ENCODE measurements around the gene GSG1. TPM values are rescaled to one million over a fixed set of nuclear protein-coding genes. Genes with fewer than 3 reads are reported as not detected.

The GSG1 gene
- total and polyA plus RNA-seq, 4 donors, result not detected

GRCh38 chr12:13071305-13072280 is 31.9 kb downstream of the GSG1 start:
- Histone ChIP-seq H3K9ac (ENCODE audit: insufficient read depth in 1 of 2, low read length in 2 of 2) (no peak overlapping the region), H3K27me3 (ENCODE audit: control insufficient read depth in 3 of 3, insufficient read depth in 3 of 3, low read length in 2 of 3) (no peaks in the 10 kb centered on the region), H3K4me1 (ENCODE audit: control insufficient read depth in 5 of 5, insufficient read depth in 5 of 5, low read length in 5 of 5) (peaks cover 0 to 8% (median 0%) of the 10 kb centered on the region in 5 donors), H3K27ac (ENCODE audit: low read depth in 1 of 2, low read length in 1 of 2) (no peak overlapping the region), H3K4me3 (no peak overlapping the region), H3K9me3 (ENCODE audit: control insufficient read depth in 4 of 4, insufficient read depth in 3 of 4, low read length in 3 of 4) (no peaks in the 10 kb centered on the region), H3K36me3 (ENCODE audit: control insufficient read depth in 4 of 4, insufficient read depth in 4 of 4, low read length in 4 of 4) (peaks cover 8 to 24% (median 9%) of the 10 kb centered on the region in 4 donors)
- DNase-seq, result no peak
- ATAC-seq (ENCODE audit: insufficient read depth, low FRiP score), result no peak
- 75 to 82% methylated on average over 10 of the region's 10 CpGs for WGBS, 2 donors
- no peak for TF ChIP-seq CTCF (IDR thresholded peaks at IDR 0.05; ENCODE audit: control extremely low read depth, extremely low read depth)

- no peak overlapping the region for H3K4me3 ChIP-seq
- no peak for ATAC-seq (ENCODE audit: insufficient read depth, low FRiP score)
- H3K36me3 ChIP-seq (ENCODE audit: control insufficient read depth in 4 of 4, insufficient read depth in 4 of 4, low read length in 4 of 4), result peaks cover 2 to 18% (median 8%) of the 10 kb centered on the region in 4 donors
- 87 to 95% methylated on average over 6 of the region's 6 CpGs for WGBS, 2 donors
- peaks cover 0 to 8% (median 0%) of the 10 kb centered on the region in 5 donors for H3K4me1 ChIP-seq (ENCODE audit: control insufficient read depth in 5 of 5, insufficient read depth in 5 of 5, low read length in 5 of 5)
- no peak overlapping the region for H3K9ac ChIP-seq (ENCODE audit: insufficient read depth in 1 of 2, low read length in 2 of 2)
- H3K9me3 ChIP-seq (ENCODE audit: control insufficient read depth in 4 of 4, insufficient read depth in 3 of 4, low read length in 3 of 4), result no peaks in the 10 kb centered on the region
- H3K27me3 ChIP-seq (ENCODE audit: control insufficient read depth in 3 of 3, insufficient read depth in 3 of 3, low read length in 2 of 3), result no peaks in the 10 kb centered on the region
- no peak overlapping the region for H3K27ac ChIP-seq (ENCODE audit: low read depth in 1 of 2, low read length in 1 of 2)
- TF ChIP-seq CTCF (IDR thresholded peaks at IDR 0.05; ENCODE audit: control extremely low read depth, extremely low read depth), result no peak
- no peak for DNase-seq
Measured at GRCh38 chr12:13069380-13069779, 34.1 kb downstream of the GSG1 start.

GRCh38 chr12:13067322-13067721 is 36.1 kb downstream of the GSG1 start:
- ATAC-seq (ENCODE audit: insufficient read depth, low FRiP score) (no peak), DNase-seq (no peak)
- no peak for TF ChIP-seq CTCF (IDR thresholded peaks at IDR 0.05; ENCODE audit: control extremely low read depth, extremely low read depth)
- WGBS, 2 donors, result 86 to 92% methylated on average over 1 of the region's 1 CpG
- Histone ChIP-seq H3K9ac (ENCODE audit: insufficient read depth in 1 of 2, low read length in 2 of 2) (no peak overlapping the region), H3K27ac (ENCODE audit: low read depth in 1 of 2, low read length in 1 of 2) (no peak overlapping the region), H3K36me3 (ENCODE audit: control insufficient read depth in 4 of 4, insufficient read depth in 4 of 4, low read length in 4 of 4) (peaks cover 2 to 17% (median 8%) of the 10 kb centered on the region in 4 donors), H3K4me3 (no peak overlapping the region), H3K27me3 (ENCODE audit: control insufficient read depth in 3 of 3, insufficient read depth in 3 of 3, low read length in 2 of 3) (no peaks in the 10 kb centered on the region), H3K9me3 (ENCODE audit: control insufficient read depth in 4 of 4, insufficient read depth in 3 of 4, low read length in 3 of 4) (no peaks in the 10 kb centered on the region), H3K4me1 (ENCODE audit: control insufficient read depth in 5 of 5, insufficient read depth in 5 of 5, low read length in 5 of 5) (peaks cover 0 to 8% (median 0%) of the 10 kb centered on the region in 5 donors)

Measured in lung (tissue), 12 donors.